Osteocyte (in vitro differentiated cells): ENCODE results near the gene PCDHA4. TPM values are rescaled to one million over a fixed set of nuclear protein-coding genes. Genes with fewer than 3 reads are reported as not detected.
"Not testable (repeated sequence)": the region's sequence is repeated elsewhere in the genome, so short reads cannot be mapped to it uniquely, and the experiment has no call there.

Experiments
- DNase-seq: peaks from one replicate; pipeline ENCODE4 v3.0.0; 2021; ENCODE audit warnings: mixed read lengths; ENCODE audit not compliant: unreplicated experiment; ENCODE audit errors: extremely low spot score
- H3K27ac Mint-ChIP-seq: one replicate; pipeline ENCODE4 v1.8.0; 2021; ENCODE audit warnings: mild to moderate bottlenecking, mixed read lengths; ENCODE audit not compliant: unreplicated experiment
- H3K27me3 Mint-ChIP-seq: one replicate; pipeline ENCODE4 v1.8.0; 2021; ENCODE audit warnings: mixed read lengths; ENCODE audit not compliant: unreplicated experiment
- H3K36me3 Mint-ChIP-seq: one replicate; pipeline ENCODE4 v1.8.0; 2021; ENCODE audit warnings: mixed read lengths; ENCODE audit not compliant: unreplicated experiment
- H3K4me1 Mint-ChIP-seq: one replicate; pipeline ENCODE4 v1.8.0; 2021; ENCODE audit warnings: mixed read lengths; ENCODE audit not compliant: unreplicated experiment
- H3K4me3 Mint-ChIP-seq: one replicate; pipeline ENCODE4 v1.8.0; 2021; ENCODE audit warnings: mild to moderate bottlenecking, moderate library complexity, mixed read lengths; ENCODE audit not compliant: unreplicated experiment
- H3K9me3 Mint-ChIP-seq: one replicate; pipeline ENCODE4 v1.8.0; 2021; ENCODE audit warnings: mixed read lengths; ENCODE audit not compliant: unreplicated experiment
- total RNA-seq: library from RNA; stranded (reverse); gene quantifications from 2 replicates; pipeline ENCODE4 v1.2.1, GENCODE V29; 2021
- TF ChIP-seq, protein P1 (sequence below): fragments of 200-600 bp; sonication (generic); IDR thresholded peaks from 2 replicates; pipeline ENCODE4 v1.5.0; 2021; ENCODE audit warnings: antibody characterized with exemption, mild to moderate bottlenecking, moderate library complexity

Gene PCDHA4
- total RNA-seq, 1 donor from 2014 or later, result 12.2 TPM

GRCh38 chr5:140823475-140823874 is 16.6 kb downstream of the PCDHA4 start:
- Mint-ChIP-seq H3K27me3 (no peaks in the 10 kb centered on the region), H3K4me3 (no peak overlapping the region), H3K36me3 (peaks cover 12% of the 10 kb centered on the region), H3K9me3 (no peaks in the 10 kb centered on the region), H3K4me1 (peaks cover 5% of the 10 kb centered on the region), H3K27ac (no peak overlapping the region)
- TF ChIP-seq, protein P1, sequence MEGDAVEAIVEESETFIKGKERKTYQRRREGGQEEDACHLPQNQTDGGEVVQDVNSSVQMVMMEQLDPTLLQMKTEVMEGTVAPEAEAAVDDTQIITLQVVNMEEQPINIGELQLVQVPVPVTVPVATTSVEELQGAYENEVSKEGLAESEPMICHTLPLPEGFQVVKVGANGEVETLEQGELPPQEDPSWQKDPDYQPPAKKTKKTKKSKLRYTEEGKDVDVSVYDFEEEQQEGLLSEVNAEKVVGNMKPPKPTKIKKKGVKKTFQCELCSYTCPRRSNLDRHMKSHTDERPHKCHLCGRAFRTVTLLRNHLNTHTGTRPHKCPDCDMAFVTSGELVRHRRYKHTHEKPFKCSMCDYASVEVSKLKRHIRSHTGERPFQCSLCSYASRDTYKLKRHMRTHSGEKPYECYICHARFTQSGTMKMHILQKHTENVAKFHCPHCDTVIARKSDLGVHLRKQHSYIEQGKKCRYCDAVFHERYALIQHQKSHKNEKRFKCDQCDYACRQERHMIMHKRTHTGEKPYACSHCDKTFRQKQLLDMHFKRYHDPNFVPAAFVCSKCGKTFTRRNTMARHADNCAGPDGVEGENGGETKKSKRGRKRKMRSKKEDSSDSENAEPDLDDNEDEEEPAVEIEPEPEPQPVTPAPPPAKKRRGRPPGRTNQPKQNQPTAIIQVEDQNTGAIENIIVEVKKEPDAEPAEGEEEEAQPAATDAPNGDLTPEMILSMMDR, result no peak
- no peak for DNase-seq

GRCh38 chr5:140827704-140828361 is 21.0 kb downstream of the PCDHA4 start, which contains the start of gene PCDHA6:
Gene PCDHA6 (plus strand): TSS chr5:140827960. CDS start chr5:140828092, 132 bp downstream.
- H3K4me1 Mint-ChIP-seq, result peaks cover 14% of the 10 kb centered on the region
- peaks cover 11% of the 10 kb centered on the region for H3K9me3 Mint-ChIP-seq
- TF ChIP-seq, protein P1, result peak; percentile 63
- H3K36me3 Mint-ChIP-seq, result peaks cover 21% of the 10 kb centered on the region
- peak within 1 kb of the TSS; percentile 87 for H3K4me3 Mint-ChIP-seq
- H3K27me3 Mint-ChIP-seq, result no peaks in the 10 kb centered on the region
- no peak for DNase-seq
- H3K27ac Mint-ChIP-seq, result peak within 1 kb of the TSS; percentile 89

DNA sequence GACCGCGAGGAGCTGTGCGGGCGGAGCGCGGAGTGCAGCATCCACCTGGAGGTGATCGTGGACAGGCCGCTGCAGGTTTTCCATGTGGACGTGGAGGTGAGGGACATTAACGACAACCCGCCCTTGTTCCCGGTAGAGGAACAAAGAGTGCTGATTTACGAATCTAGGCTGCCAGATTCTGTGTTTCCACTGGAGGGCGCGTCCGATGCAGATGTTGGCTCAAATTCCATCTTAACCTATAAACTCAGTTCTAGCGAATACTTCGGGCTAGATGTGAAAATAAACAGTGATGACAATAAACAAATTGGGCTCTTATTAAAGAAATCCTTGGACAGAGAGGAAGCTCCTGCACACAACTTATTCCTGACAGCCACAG is 21.5 kb downstream of the PCDHA4 start:
- DNase-seq, result no peak
- peaks cover 14% of the 10 kb centered on the region for H3K4me1 Mint-ChIP-seq
- peak overlapping the region; percentile 87 for H3K4me3 Mint-ChIP-seq
- peaks cover 24% of the 10 kb centered on the region for H3K36me3 Mint-ChIP-seq
- peak overlapping the region; percentile 89 for H3K27ac Mint-ChIP-seq
- TF ChIP-seq, protein P1, result peak; percentile 52
- H3K9me3 Mint-ChIP-seq, result peaks cover 14% of the 10 kb centered on the region
- no peaks in the 10 kb centered on the region for H3K27me3 Mint-ChIP-seq

DNA sequence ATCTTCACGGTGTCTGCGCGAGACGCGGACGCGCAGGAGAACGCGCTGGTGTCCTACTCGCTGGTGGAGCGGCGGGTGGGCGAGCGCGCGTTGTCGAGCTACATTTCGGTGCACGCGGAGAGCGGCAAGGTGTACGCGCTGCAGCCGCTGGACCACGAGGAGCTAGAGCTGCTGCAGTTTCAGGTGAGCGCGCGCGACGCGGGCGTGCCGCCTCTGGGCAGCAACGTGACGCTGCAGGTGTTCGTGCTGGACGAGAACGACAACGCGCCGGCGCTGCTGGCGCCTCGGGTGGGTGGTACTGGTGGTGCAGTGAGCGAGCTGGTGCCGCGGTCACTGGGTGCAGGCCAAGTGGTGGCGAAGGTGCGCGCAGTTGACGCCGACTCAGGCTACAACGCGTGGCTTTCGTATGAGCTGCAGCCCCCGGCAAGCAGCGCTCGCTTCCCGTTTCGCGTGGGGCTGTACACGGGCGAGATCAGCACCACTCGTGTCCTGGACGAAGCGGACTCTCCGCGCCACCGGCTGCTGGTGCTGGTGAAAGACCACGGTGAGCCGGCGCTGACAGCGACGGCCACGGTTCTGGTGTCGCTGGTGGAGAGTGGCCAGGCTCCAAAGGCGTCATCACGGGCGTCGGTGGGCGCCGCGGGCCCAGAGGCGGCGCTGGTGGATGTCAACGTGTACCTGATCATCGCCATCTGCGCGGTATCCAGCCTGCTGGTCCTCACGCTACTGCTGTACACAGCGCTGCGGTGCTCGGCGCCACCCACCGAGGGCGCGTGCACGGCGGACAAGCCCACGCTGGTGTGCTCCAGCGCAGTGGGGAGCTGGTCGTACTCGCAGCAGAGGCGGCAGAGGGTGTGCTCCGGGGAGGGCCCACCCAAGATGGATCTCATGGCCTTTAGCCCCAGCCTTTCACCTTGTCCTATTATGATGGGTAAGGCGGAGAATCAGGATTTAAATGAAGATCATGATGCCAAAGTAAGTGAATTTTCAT is 22.9 kb downstream of the PCDHA4 start:
- Mint-ChIP-seq H3K4me1 (peaks cover 14% of the 10 kb centered on the region), H3K9me3 (peaks cover 20% of the 10 kb centered on the region), H3K36me3 (peaks cover 27% of the 10 kb centered on the region)
- DNase-seq, H3K27ac Mint-ChIP-seq, H3K27me3 Mint-ChIP-seq, H3K4me3 Mint-ChIP-seq: not testable (repeated sequence)

DNA sequence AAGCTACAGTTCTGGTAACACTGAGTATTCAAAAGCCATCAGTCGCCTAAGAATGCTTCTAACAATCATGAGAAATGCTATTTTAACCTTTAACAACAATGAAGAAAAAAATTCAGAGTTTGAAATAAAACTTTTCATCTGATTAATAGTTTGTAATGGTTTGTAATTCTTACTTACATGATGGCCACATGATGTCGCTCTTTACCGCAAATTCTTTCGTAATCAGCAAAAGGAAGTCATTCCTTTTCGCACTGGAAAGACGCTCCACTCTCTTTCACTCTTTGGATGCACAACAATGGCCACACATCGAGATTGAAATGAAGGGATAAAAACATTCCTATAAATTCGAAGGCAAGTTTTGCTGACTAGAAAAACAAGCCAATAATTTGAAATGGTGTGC is 27.1 kb downstream of the PCDHA4 start, which contains the start of gene PCDHA7:
TSS of gene PCDHA7 (plus strand) at position 277 of the 400 bp plus-strand sequence. CDS start at position 392, 115 bp downstream.
- no peaks in the 10 kb centered on the region for H3K27me3 Mint-ChIP-seq
- DNase-seq, result no peak
- H3K36me3 Mint-ChIP-seq, result peaks cover 22% of the 10 kb centered on the region
- H3K4me3 Mint-ChIP-seq, result no peak within 1 kb of the TSS
- H3K9me3 Mint-ChIP-seq, result peaks cover 20% of the 10 kb centered on the region
- peaks cover 6% of the 10 kb centered on the region for H3K4me1 Mint-ChIP-seq
- TF ChIP-seq, protein P1, result no peak
- no peak within 1 kb of the TSS for H3K27ac Mint-ChIP-seq

DNA sequence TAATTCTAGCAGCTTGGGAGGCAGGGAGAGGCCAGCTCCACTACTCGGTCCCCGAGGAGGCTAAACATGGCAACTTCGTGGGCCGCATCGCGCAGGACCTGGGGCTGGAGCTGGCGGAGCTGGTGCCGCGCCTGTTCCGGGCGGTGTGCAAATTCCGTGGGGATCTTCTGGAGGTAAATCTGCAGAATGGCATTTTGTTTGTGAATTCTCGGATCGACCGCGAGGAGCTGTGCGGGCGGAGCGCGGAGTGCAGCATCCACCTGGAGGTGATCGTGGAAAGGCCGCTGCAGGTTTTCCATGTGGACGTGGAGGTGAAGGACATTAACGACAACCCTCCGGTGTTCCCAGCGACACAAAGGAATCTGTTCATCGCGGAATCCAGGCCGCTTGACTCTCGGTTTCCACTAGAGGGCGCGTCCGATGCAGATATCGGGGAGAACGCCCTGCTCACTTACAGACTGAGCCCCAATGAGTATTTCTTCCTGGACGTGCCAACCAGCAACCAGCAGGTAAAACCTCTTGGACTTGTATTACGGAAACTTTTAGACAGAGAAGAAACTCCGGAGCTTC is 27.7 kb downstream of the PCDHA4 start:
- not testable (repeated sequence) for H3K4me3 Mint-ChIP-seq, DNase-seq, H3K27me3 Mint-ChIP-seq, H3K4me1 Mint-ChIP-seq, H3K27ac Mint-ChIP-seq
- Mint-ChIP-seq H3K9me3 (peaks cover 20% of the 10 kb centered on the region), H3K36me3 (peaks cover 22% of the 10 kb centered on the region)
